ENCODE data around the gene TAGLN3. TPM values are rescaled to one million over a fixed set of nuclear protein-coding genes. Genes with fewer than 3 reads are reported as not detected.
A peak's percentile ranks its signal among the peaks of the same experiment; 100 is the strongest.

Gene TAGLN3
- total RNA-seq, 1 donor from 2014 or later = 0.85 TPM

DNA sequence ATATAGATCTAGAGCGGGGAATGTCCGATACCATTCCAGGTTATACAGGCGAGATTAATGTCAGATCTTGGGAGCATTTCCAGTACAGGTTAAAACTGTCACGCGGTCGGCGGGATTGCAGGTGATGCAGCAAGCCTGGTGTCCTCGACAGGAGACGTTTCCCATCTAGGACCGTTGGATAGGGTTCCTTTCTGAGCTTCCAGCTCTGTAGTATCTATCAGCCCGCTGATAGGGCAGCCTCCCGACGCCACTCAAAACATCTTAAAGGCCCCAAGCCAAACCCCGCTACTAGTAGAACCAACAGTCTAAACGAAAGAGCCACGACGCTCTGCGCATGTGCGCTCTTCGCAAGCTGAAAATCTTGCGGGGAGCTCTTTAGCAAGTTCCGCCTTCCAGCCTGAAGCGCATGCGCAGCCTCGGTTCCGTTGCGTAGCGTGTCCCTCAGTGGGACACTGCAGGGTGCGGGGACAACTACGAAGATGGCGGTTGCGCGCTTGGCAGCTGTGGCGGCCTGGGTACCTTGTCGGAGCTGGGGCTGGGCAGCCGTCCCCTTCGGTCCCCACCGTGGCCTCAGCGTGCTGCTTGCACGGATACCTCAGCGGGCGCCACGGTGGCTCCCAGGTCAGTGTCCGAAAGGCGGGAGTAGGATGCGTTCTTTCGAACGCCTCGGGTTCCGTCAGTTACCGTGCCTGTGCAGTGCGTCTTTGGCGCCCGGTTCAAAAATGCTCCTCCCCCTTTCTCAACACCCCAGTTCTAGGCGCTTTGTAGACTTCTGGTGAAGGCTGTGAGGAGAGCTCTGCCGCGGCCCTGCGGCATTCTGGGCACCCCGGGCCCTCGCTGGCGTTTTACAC lies 19.9 kb upstream of the TAGLN3 start, which contains the start of gene ABHD10:
ABHD10 (plus strand) TSS at position 444 of the 851 bp plus-strand sequence; CDS start at position 480, 36 bp downstream.
- DNase-seq = peak; percentile 99

GRCh38 chr3:111979434-111980038 lies 19.2 kb upstream of the TAGLN3 start:
- peak; percentile 31 for DNase-seq

GRCh38 chr3:111980716-111981456 lies 17.8 kb upstream of the TAGLN3 start:
- no peak for DNase-seq

DNA sequence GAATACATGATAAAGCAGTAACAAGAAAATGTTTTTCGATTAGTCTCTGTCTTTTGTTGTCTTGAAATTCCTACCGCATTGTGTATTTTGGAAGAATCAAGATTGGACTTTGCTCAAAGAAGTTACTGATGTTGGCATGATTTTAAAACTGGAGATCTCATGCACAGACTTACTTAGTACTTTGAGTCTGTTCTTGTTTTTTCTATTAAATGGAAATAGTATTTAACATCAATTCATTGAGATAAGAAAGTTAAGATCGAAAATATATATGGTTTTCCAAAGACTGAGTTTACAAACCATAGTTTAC lies 17.3 kb upstream of the TAGLN3 start:
- no peak for DNase-seq

DNA sequence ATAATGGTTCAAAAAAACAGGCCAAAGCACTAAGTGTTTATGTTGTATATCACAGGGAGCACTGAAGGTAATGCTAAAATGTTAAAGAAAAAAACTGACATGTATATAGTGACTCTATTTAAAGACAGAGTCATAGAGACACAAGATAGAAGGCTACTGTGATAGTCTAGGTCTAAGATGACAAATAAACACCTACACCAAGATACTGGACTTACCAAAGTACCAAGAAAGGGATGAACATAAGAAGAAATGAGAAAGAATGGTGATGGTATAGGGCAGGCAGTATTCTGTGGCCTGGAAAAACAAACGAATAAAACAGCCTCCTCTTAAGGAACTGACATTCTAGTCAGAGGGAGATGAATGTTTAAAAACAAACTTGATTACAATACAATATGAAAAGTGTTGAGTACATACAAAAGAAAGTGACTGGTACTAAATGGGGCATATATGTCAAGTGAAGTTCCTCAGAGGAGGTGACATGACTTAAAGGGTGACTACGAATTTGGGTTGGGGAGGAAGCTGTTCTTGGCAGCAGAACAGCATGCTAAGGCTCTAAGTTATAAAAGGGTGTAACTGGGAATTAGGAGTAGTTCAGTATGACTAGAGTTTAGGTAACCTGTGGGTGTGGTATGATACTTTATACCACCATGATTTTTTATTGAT lies 14.0 kb upstream of the TAGLN3 start:
- no peak for DNase-seq

DNA sequence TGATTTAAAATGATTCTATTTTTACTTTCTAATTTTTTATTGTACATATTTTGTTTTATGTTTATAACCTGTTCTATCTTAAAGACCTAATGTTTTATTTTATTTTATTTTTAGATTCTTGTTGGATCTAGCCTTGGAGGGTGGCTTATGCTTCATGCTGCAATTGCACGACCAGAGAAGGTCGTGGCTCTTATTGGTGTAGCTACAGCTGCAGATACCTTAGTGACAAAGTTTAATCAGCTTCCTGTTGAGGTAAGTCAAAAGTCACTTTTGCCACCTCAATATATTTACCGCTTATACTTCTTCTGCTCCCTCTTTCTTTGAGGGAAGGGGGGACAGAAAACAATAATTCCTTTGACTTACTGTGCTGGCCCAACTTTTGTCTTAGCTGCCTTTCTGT lies 11.9 kb upstream of the TAGLN3 start:
- DNase-seq = no peak

DNA sequence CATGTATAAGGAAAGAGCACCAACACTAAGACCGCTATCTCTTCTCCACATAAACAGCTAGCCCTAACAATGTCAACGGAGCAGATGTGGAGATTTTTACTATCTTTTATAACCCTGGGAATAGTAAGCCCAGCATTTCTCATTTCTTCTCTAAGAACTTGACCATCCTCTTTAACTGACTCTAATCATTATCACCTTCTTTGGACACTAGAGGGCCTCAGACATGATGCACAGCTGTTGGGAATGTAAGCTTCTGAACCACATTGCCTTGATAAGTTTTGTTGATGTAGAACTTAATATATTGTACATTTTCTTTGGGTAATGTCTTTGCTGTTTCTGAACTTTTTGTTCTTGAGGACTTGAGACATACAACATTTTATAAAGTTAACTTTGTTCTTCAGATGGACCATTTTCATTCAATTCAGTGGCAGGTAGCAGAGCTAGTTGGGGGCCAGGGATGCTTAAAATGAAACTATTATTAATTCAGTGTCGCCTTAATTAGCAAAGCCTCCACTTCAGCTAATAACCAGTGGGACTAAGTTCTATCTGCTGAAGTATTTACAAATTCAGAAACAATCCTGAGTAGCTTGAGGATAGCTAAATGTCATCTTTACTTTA lies 9.6 kb upstream of the TAGLN3 start:
- DNase-seq = peak; percentile 80

- DNase-seq = no peak
Observed at GRCh38 chr3:111993038-111993437, 5.7 kb upstream of the TAGLN3 start.

DNA sequence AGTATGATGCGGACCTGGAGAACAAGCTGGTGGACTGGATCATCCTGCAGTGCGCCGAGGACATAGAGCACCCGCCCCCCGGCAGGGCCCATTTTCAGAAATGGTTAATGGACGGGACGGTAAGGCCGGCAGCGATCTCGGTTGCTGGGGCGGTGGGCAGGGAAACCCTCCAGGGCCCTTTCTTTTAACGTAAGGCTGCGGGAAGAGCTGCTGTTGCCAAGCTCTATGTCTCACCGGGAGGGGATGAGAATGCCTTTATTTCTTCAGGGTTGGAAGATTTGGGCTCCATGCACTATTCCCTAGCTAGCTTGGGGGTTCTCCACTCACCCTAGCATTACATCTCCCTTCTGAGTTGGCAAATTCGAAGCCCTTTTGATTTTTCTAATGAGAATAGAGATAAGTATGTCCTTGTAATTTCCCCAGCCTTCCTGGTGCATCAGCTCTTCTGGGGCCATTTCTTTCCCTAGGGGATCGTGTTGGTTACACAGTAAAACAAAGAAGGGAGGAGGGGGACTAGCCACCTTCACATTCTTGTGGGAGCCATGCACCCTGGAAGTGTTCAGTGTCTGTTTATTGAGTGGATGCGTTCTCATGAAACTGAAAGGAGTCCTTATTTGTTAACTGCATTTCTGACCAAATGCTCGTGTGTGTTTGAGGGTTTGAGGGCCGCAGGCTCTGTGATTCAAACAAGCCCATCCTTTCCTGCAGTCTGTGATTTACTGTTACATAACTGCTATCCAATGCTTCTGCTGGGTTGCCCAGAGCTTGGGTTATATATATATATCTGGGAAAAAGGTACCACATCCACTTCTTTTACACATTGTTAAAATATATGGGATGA lies 982 bp downstream of the TAGLN3 start:
- DNase-seq = no peak

DNA sequence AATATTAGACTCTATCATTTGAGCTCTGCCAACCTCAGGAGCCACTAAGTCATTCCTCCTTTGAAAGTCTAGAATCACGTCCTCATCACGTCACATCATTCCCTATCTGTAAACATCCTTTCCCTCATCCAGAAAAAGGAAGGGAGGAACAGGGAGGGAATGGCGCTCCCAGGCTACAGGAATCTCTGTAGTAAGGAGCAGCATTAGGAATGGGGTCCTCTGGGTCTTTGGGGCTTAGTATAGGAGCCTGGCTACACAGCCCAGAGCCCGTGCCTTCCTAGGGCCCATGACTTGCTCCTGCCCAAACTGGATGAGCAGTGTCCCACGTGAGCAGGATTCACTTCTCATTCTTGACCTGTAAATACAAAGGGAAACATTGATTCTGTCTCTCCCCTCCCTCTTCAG lies 1.6 kb downstream of the TAGLN3 start:
- DNase-seq = no peak

- DNase-seq = no peak
Observed at GRCh38 chr3:112000966-112001365, 2.2 kb downstream of the TAGLN3 start.

DNA sequence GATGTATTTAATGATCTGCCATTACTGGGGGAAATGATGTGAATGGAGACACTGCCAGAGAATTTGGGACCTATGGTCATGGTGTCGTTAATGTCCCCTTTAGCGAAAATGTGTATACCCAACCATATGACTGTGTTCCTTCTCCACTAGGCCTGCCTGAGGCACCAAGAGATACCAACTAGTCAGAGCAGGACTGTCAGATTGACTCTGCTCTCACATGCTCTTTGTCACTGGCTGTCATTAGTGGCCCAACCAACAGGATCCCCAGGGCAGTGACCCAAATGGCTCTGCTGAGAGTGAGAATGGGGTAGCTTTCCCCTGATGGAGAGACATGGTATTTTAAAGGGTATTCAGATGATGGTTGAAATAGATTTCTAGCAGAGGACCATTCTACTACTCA lies 2.8 kb downstream of the TAGLN3 start:
- no peak for DNase-seq

- DNase-seq = peak; percentile 22
Observed at GRCh38 chr3:112002096-112002971, 3.6 kb downstream of the TAGLN3 start.

DNA sequence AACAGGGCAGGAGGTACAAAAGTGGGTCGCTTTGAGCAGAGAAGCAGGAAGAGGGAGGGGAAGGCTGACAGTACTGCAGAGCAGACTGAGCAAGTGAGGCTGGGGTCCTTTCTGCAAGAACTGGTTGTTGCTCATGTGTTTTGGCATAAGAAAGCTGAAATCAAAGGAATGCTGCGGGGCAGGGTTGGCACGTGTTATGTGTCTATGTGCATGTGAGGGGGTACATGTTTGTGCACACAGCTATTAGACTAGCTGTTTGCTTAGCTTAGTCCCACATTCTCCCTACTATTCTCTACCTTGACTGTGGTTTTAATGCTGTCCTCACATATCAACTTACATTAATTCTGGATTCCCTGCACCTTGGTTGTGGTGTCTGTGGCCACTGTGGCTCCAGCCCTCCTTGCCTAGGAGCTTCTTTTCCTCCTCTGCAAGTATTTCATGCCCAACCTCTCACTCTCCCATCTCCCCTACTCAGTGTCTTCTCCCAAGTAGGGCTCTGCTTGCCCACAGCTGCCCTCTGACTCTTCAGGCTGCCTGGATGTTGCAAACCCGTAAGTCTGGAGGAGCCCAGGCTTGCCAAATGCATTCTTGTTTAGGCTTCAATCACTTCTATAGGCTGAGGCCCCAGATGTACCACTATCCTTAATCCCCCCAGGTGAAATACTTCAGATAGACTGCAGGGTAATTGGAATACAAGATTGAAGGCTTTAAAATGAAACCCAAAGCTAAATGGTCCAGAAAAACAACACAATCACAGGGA lies 4.8 kb downstream of the TAGLN3 start:
- DNase-seq = no peak

- no peak for DNase-seq
Observed at GRCh38 chr3:112004187-112004586, 5.5 kb downstream of the TAGLN3 start.

GRCh38 chr3:112004669-112005068 lies 5.9 kb downstream of the TAGLN3 start:
- DNase-seq = no peak

DNA sequence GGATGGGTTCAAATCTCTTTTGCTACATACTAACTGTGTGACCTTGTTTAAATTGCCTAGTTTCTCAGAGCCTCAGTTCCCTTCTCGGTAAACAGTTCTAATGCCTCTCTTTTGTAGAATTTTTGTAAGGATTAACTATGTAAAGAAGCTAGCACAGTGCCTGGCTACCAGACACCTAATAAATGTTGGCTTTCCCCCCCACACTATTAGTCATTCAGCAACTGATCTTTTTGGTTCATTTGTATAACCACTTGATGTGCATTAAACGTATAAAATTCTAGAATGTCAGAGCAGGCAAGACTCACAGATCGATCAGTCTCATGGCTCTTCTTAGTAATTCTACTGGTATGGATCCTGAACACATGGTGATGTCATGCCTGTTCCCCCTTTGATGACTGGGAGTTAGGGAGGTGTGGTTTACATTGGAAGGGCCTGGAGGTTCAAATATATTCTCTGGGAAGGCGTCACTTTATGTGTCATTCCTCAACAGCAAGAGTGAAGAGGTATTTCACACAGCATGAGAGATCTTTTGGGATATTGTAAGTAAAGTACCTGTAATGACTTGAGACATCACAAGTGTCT lies 6.5 kb downstream of the TAGLN3 start:
- no peak for DNase-seq

- DNase-seq = no peak
Observed at GRCh38 chr3:112007633-112008032, 8.9 kb downstream of the TAGLN3 start.

- DNase-seq = no peak
Observed at GRCh38 chr3:112009670-112010069, 10.9 kb downstream of the TAGLN3 start.
